Pancreas (tissue), 10 donors: ENCODE results near the gene MNX1. TPM values are rescaled to one million over a fixed set of nuclear protein-coding genes. Genes with fewer than 3 reads are reported as not detected.

Experiments
- ATAC-seq, 4 donors: fragments of 200-7000 bp; cut with Tn5 transposase; one replicate each; pipeline versions ENCODE4 v1.8.0 to v1.9.1; 2020; ENCODE audit warnings: mild to moderate bottlenecking in 4 of 4, moderate library complexity in 4 of 4
- DNase-seq, 6 donors: peaks; one replicate each; pipeline ENCODE4 v3.0.0-alpha.2; 2020
- FAIRE-seq: peaks from 2 replicates; lab custom pipeline; 2012; peaks lifted over from hg19 to GRCh38; lab: Jason Lieb, UNC
- H3K27ac ChIP-seq, 4 donors: fragments of 200-600 bp; sonication (generic); 1 replicate in 3 of 4; 2 replicates in 1 of 4; pipeline versions ENCODE4 v1.5.0 to v1.8.0; 2020
- H3K27me3 ChIP-seq, 4 donors: fragments of 200-600 bp; one replicate each; pipeline ENCODE4 v1.8.0; 2021
- H3K36me3 ChIP-seq, 3 donors: fragments of 200-600 bp; sonication (generic) in 1 of 3; one replicate each; pipeline versions ENCODE4 v1.5.0 to v1.8.0; 2020 to 2021
- H3K4me1 ChIP-seq, 3 donors: fragments of 200-600 bp; one replicate each; pipeline ENCODE4 v1.8.0; 2021
- H3K4me3 ChIP-seq, 4 donors: fragments of 200-600 bp; sonication (generic) in 2 of 4; one replicate each; pipeline versions ENCODE4 v1.5.0 to v1.8.0; 2020 to 2021
- H3K9me3 ChIP-seq, 4 donors: fragments of 200-600 bp; one replicate each; pipeline ENCODE4 v1.8.0; 2021
- WGBS, 2 donors: extraction: QIAGEN DNeasy Blood & Tissue Kit; methylation state at CpG; one replicate each; pipeline ENCODE4 v1.1.7; 2013; 5-methylcytosine and 5-hydroxymethylcytosine counted together
- intact Hi-C, 3 donors: fragments of 100-400 bp; cut with DNase I; formaldehyde crosslinking; loops; one replicate each; pipeline versions ENCODE4 v1.11.1 to v1.14.2; 2022
- polyA plus RNA-seq, 2 donors: library from polyadenylated mRNA; stranded (reverse); fragments of 200-250 nt; gene quantifications; one replicate each; pipeline ENCODE4 v1.2.3, GENCODE V29; 2013
- total RNA-seq, 6 donors: library from RNA; stranded (reverse); fragmentation: NEBNext Ultra II Directional in 4 of 6; extraction: Animal tissue kit (Norgen Biotek cat#: 25700) in 4 of 6; gene quantifications; one replicate each; pipeline versions ENCODE4 v1.2.1 to v1.2.4, GENCODE V29; 2021 to 2023
- TF ChIP-seq, protein P1 (sequence below), 4 donors: fragments of 200-600 bp; sonication (generic) in 3 of 4; IDR thresholded peaks; one replicate each; pipeline versions ENCODE4 v1.5.0 to v1.8.0; 2021; ENCODE audit warnings: antibody characterized with exemption in 4 of 4
- donor health status: healthy with polysubstance abuse.
- donor health status: DM: no; HTN: no; CAD: no; lungs with moderate emphysema.
- donor health status: DM: no; HTN: no; CAD: no.
- donor health status: control.
- donor health status: control.
- donor health status: Bipolar disorder and iron deficiency.
- donor health status: DM: yes; HTN: yes; CAD: no.
- donor health status: DM: no; HTN: no; CAD: no.
- donor health status: DM: no; HTN: no; CAD: no.
- donor health status: DM: yes; HTN: yes; CAD: no.

MNX1 gene
- total and polyA plus RNA-seq, 8 donors = 15.6 to 47.3 (median 21.9) TPM

DNA sequence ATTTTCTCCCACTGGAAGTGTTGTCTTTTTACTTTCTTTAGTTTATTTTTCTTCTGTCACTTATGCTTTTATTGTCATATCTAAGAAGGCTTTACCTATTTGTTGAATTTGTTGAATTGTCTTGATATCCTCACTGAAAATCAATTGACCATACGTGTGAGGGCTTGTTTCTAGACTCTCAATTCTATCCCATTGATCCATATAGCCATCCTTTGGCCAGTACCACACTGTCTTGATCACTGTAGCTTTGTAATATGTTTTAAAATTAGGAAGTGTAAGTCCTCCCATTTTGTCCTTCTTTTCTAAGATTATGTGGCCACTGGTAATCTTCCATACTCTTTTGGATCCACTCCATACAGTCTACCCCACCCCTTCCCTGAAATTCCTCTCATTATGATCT, 25.5 kb upstream of the MNX1 start:
- intact Hi-C loops = no loop called here
- no peaks in the 10 kb centered on the region for H3K4me1 ChIP-seq
- no peaks in the 10 kb centered on the region for H3K36me3 ChIP-seq
- TF ChIP-seq, protein P1, sequence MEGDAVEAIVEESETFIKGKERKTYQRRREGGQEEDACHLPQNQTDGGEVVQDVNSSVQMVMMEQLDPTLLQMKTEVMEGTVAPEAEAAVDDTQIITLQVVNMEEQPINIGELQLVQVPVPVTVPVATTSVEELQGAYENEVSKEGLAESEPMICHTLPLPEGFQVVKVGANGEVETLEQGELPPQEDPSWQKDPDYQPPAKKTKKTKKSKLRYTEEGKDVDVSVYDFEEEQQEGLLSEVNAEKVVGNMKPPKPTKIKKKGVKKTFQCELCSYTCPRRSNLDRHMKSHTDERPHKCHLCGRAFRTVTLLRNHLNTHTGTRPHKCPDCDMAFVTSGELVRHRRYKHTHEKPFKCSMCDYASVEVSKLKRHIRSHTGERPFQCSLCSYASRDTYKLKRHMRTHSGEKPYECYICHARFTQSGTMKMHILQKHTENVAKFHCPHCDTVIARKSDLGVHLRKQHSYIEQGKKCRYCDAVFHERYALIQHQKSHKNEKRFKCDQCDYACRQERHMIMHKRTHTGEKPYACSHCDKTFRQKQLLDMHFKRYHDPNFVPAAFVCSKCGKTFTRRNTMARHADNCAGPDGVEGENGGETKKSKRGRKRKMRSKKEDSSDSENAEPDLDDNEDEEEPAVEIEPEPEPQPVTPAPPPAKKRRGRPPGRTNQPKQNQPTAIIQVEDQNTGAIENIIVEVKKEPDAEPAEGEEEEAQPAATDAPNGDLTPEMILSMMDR (IDR thresholded peaks at IDR 0.05) = no peak
- DNase-seq (no peak), FAIRE-seq (no peak), ATAC-seq (no peak)
- no peaks in the 10 kb centered on the region for H3K9me3 ChIP-seq
- 18 to 52% methylated on average over 1 of the region's 1 CpG for WGBS, 2 donors
- no peaks in the 10 kb centered on the region for H3K27me3 ChIP-seq
- no peak overlapping the region for H3K4me3 ChIP-seq
- H3K27ac ChIP-seq = no peak overlapping the region

- intact Hi-C loops = no loop called here
- FAIRE-seq (no peak), DNase-seq (no peak), ATAC-seq (no peak)
- TF ChIP-seq, protein P1 (IDR thresholded peaks at IDR 0.05) = no peak
- Histone ChIP-seq H3K36me3 (no peaks in the 10 kb centered on the region), H3K9me3 (no peaks in the 10 kb centered on the region), H3K27me3 (no peaks in the 10 kb centered on the region), H3K27ac (no peak overlapping the region), H3K4me3 (no peak overlapping the region), H3K4me1 (no peaks in the 10 kb centered on the region)
- 88 to 90% methylated on average over 8 of the region's 8 CpGs for WGBS, 2 donors
These were observed 24.8 kb upstream of the MNX1 start for GRCh38 chr7:157035302-157035701.

DNA sequence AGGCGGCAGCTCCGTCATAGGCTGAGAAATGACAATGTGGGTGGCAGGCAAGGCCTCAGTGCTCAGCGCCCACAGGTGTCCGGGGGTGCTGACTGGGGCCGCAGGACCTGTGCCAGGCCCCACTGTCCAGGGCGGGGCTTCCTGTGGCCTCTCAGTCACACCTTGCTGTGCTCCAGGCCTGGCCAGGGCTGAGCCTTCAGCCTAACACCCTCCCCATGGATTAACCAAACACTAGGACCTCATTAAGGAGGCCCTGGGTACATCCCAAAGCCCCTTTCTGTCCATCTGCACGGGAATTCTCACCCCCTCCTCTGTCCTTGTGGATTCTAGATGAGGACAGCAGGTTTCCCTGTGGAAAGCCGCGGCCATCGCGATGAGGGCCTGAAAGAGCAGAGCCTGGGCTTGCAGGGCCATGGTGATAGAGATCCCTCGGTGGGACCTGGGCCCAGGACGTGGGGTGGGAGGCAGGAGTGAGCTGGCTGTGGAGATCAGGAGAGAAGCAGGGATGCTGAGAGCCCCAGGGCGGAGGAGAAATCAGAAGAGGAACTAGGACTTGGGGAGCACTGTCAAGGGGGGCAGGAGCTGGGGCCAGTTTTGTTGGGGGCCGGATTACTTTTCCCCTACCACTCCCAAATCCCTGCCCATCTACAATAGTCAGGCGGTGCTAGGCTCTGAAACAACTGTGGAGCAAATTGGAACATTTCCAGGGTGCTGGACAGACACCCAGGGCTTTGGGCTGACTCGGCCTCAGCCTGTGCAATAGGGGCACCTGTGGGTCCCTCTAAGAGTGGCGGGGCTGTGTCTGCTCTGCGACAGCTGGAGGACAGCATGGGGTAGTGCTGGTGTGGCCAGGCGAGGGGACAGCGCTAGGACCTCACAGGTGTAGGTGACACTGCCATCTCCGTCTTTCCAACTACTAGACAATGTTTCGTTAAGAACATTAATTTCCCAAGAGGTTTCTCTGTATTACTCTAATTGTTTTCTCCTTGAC, 23.3 kb upstream of the MNX1 start:
- WGBS, 2 donors = 74 to 84% methylated on average over 23 of the region's 23 CpGs
- ATAC-seq = no peak

DNA sequence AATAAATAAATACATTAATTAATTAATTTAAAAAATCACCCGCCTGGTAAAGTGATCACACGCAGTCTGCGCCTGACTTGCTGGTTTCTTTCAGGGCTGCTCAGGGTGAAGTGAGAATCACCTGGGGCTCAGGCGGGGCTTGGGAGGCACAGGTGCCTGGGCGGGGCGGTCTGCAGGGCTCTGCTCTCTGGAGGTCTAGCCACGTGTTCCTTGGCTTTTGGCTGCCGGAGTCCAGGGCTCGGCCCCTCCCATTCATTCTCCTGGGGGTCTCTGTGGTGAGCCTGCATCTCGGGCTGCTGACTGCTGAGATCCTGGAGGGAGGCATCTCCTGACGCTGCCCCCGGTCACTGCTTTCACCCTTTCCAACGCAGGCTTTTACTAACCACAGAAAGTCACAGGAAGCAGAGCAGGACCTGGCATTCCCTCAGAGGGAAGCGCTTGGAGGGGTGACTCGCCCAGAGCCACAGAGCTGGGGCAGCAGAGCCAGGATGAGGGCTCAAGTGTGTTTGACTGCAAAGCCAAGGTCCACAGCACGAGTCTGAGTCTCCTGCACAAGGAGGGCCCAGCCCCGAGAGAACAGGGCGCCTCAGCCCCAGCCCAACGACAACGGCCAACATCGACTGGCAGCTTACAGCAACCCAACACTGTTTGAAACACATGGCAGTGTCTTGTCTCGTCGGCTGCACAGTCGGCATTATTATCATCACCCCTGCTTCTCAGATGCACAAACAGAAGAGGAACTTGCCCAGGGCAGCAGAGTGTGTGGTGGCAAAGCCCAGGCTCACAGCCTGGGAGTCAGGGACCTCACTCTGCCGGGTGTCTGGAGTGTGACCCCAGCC, 22.4 kb upstream of the MNX1 start:
- ATAC-seq = no peak
- DNase-seq = peak in 1 of 6 donors; percentile 33
- 70 to 80% methylated on average over 25 of the region's 25 CpGs for WGBS, 2 donors
- TF ChIP-seq, protein P1 (IDR thresholded peaks at IDR 0.05) = no peak
- no peaks in the 10 kb centered on the region for H3K4me1 ChIP-seq
- no peaks in the 10 kb centered on the region for H3K9me3 ChIP-seq
- H3K4me3 ChIP-seq = no peak overlapping the region
- H3K27me3 ChIP-seq = no peaks in the 10 kb centered on the region
- intact Hi-C loops = no loop called here
- H3K27ac ChIP-seq = no peak overlapping the region
- no peaks in the 10 kb centered on the region for H3K36me3 ChIP-seq
- no peak for FAIRE-seq

More for the DNA sequence above, 23.3 kb upstream of the MNX1 start:
- Histone ChIP-seq H3K27ac (no peak overlapping the region), H3K4me3 (no peak overlapping the region), H3K27me3 (no peaks in the 10 kb centered on the region), H3K9me3 (no peaks in the 10 kb centered on the region), H3K4me1 (no peaks in the 10 kb centered on the region), H3K36me3 (no peaks in the 10 kb centered on the region)
- TF ChIP-seq, protein P1 (IDR thresholded peaks at IDR 0.05) = no peak
- DNase-seq (peak in 2 of 6 donors; percentile 50 to 53), FAIRE-seq (no peak)
- intact Hi-C loops = no loop called here
